Measurements from ENCODE around the gene PLCL2. TPM values are rescaled to one million over a fixed set of nuclear protein-coding genes. Genes with fewer than 3 reads are reported as not detected.
A peak's percentile ranks its signal among the peaks of the same experiment; 100 is the strongest.

The PLCL2 gene
- total RNA-seq, 1 donor from 2014 or later: 15.2 TPM

- Mint-ChIP-seq H3K9me3 (peaks cover 10% of the 10 kb centered on the region), H3K27me3 (no peaks in the 10 kb centered on the region), H3K36me3 (ENCODE audit: low read depth) (peaks cover 12% of the 10 kb centered on the region), H3K27ac (no peak overlapping the region), H3K4me1 (peaks cover 24% of the 10 kb centered on the region), H3K4me3 (no peak overlapping the region)
- intact Hi-C loops (cut with micrococcal nuclease): no loop called here
- no peak for DNase-seq
Observed at GRCh38 chr3:16923112-16923511, 38.4 kb downstream of the PLCL2 start.

- Mint-ChIP-seq H3K27ac (no peak overlapping the region), H3K4me3 (no peak overlapping the region), H3K27me3 (no peaks in the 10 kb centered on the region), H3K4me1 (peaks cover 37% of the 10 kb centered on the region), H3K36me3 (ENCODE audit: low read depth) (peaks cover 22% of the 10 kb centered on the region), H3K9me3 (peaks cover 10% of the 10 kb centered on the region)
- intact Hi-C loops (cut with micrococcal nuclease): no loop called here
- DNase-seq: no peak
Observed at GRCh38 chr3:16927485-16927884, 42.7 kb downstream of the PLCL2 start.

GRCh38 chr3:16928386-16929132 is 43.8 kb downstream of the PLCL2 start:
- intact Hi-C loops (cut with micrococcal nuclease): no loop called here
- Mint-ChIP-seq H3K9me3 (peaks cover 5% of the 10 kb centered on the region), H3K4me3 (no peak overlapping the region), H3K36me3 (ENCODE audit: low read depth) (peaks cover 18% of the 10 kb centered on the region), H3K27ac (no peak overlapping the region), H3K27me3 (no peaks in the 10 kb centered on the region), H3K4me1 (peaks cover 43% of the 10 kb centered on the region)
- no peak for DNase-seq

GRCh38 chr3:16929311-16929710 is 44.6 kb downstream of the PLCL2 start:
- intact Hi-C loops (cut with micrococcal nuclease): no loop called here

GRCh38 chr3:16932877-16933276 is 48.1 kb downstream of the PLCL2 start:
- H3K27ac Mint-ChIP-seq: no peak overlapping the region
- peaks cover 17% of the 10 kb centered on the region for H3K36me3 Mint-ChIP-seq (ENCODE audit: low read depth)
- H3K9me3 Mint-ChIP-seq: no peaks in the 10 kb centered on the region
- H3K27me3 Mint-ChIP-seq: no peaks in the 10 kb centered on the region
- no peak for DNase-seq
- intact Hi-C loops (cut with micrococcal nuclease): no loop called here
- peaks cover 55% of the 10 kb centered on the region for H3K4me1 Mint-ChIP-seq
- peak overlapping the region; percentile 74 for H3K4me3 Mint-ChIP-seq

More at GRCh38 chr3:16929311-16929710, 44.6 kb downstream of the PLCL2 start:
- Mint-ChIP-seq H3K27me3 (no peaks in the 10 kb centered on the region), H3K9me3 (no peaks in the 10 kb centered on the region), H3K4me1 (peaks cover 42% of the 10 kb centered on the region), H3K27ac (no peak overlapping the region), H3K4me3 (no peak overlapping the region), H3K36me3 (ENCODE audit: low read depth) (peaks cover 15% of the 10 kb centered on the region)
- DNase-seq: no peak

GRCh38 chr3:16935781-16936180 is 51.0 kb downstream of the PLCL2 start:
- no peaks in the 10 kb centered on the region for H3K27me3 Mint-ChIP-seq
- H3K36me3 Mint-ChIP-seq (ENCODE audit: low read depth): peaks cover 15% of the 10 kb centered on the region
- H3K9me3 Mint-ChIP-seq: no peaks in the 10 kb centered on the region
- H3K4me1 Mint-ChIP-seq: peaks cover 52% of the 10 kb centered on the region
- no peak overlapping the region for H3K4me3 Mint-ChIP-seq
- H3K27ac Mint-ChIP-seq: no peak overlapping the region
- no peak for DNase-seq
- intact Hi-C loops (cut with micrococcal nuclease): no loop called here

GRCh38 chr3:16936233-16936632 is 51.5 kb downstream of the PLCL2 start:
- intact Hi-C loops (cut with micrococcal nuclease): no loop called here
- H3K4me1 Mint-ChIP-seq: peaks cover 55% of the 10 kb centered on the region
- H3K36me3 Mint-ChIP-seq (ENCODE audit: low read depth): peaks cover 15% of the 10 kb centered on the region
- no peaks in the 10 kb centered on the region for H3K9me3 Mint-ChIP-seq
- H3K4me3 Mint-ChIP-seq: peak overlapping the region; percentile 3
- DNase-seq: peak; percentile 65
- H3K27me3 Mint-ChIP-seq: no peaks in the 10 kb centered on the region
- no peak overlapping the region for H3K27ac Mint-ChIP-seq

- Mint-ChIP-seq H3K36me3 (ENCODE audit: low read depth) (peaks cover 15% of the 10 kb centered on the region), H3K27me3 (no peaks in the 10 kb centered on the region), H3K9me3 (no peaks in the 10 kb centered on the region), H3K4me3 (no peak overlapping the region), H3K4me1 (peaks cover 55% of the 10 kb centered on the region), H3K27ac (no peak overlapping the region)
- intact Hi-C loops (cut with micrococcal nuclease): no loop called here
- DNase-seq: no peak
Observed at GRCh38 chr3:16936676-16937230, 52.0 kb downstream of the PLCL2 start.

- no peak overlapping the region for H3K27ac Mint-ChIP-seq
- H3K36me3 Mint-ChIP-seq (ENCODE audit: low read depth): peaks cover 12% of the 10 kb centered on the region
- H3K27me3 Mint-ChIP-seq: no peaks in the 10 kb centered on the region
- no peak overlapping the region for H3K4me3 Mint-ChIP-seq
- no peak for DNase-seq
- peaks cover 50% of the 10 kb centered on the region for H3K4me1 Mint-ChIP-seq
- H3K9me3 Mint-ChIP-seq: no peaks in the 10 kb centered on the region
- intact Hi-C loops (cut with micrococcal nuclease): no loop called here
Observed at GRCh38 chr3:16937326-16937845, 52.6 kb downstream of the PLCL2 start.

- Mint-ChIP-seq H3K9me3 (no peaks in the 10 kb centered on the region), H3K27ac (no peak overlapping the region), H3K27me3 (no peaks in the 10 kb centered on the region), H3K4me1 (peaks cover 30% of the 10 kb centered on the region), H3K36me3 (ENCODE audit: low read depth) (peaks cover 14% of the 10 kb centered on the region), H3K4me3 (no peak overlapping the region)
- no peak for DNase-seq
- intact Hi-C loops (cut with micrococcal nuclease): no loop called here
Observed at GRCh38 chr3:16940769-16941700, 56.3 kb downstream of the PLCL2 start.

GRCh38 chr3:16942955-16943354 is 58.2 kb downstream of the PLCL2 start:
- intact Hi-C loops (cut with micrococcal nuclease): no loop called here
- Mint-ChIP-seq H3K27ac (no peak overlapping the region), H3K27me3 (no peaks in the 10 kb centered on the region), H3K36me3 (ENCODE audit: low read depth) (peaks cover 14% of the 10 kb centered on the region), H3K9me3 (no peaks in the 10 kb centered on the region), H3K4me1 (peaks cover 24% of the 10 kb centered on the region), H3K4me3 (no peak overlapping the region)
- DNase-seq: no peak

GRCh38 chr3:16943857-16944256 is 59.1 kb downstream of the PLCL2 start:
- Mint-ChIP-seq H3K27ac (no peak overlapping the region), H3K4me3 (no peak overlapping the region), H3K27me3 (no peaks in the 10 kb centered on the region), H3K9me3 (no peaks in the 10 kb centered on the region), H3K36me3 (ENCODE audit: low read depth) (peaks cover 14% of the 10 kb centered on the region), H3K4me1 (peaks cover 24% of the 10 kb centered on the region)
- no peak for DNase-seq
- intact Hi-C loops (cut with micrococcal nuclease): no loop called here

GRCh38 chr3:16944356-16944755 is 59.6 kb downstream of the PLCL2 start:
- H3K36me3 Mint-ChIP-seq (ENCODE audit: low read depth): peaks cover 12% of the 10 kb centered on the region
- no peak overlapping the region for H3K4me3 Mint-ChIP-seq
- H3K9me3 Mint-ChIP-seq: no peaks in the 10 kb centered on the region
- peaks cover 26% of the 10 kb centered on the region for H3K4me1 Mint-ChIP-seq
- intact Hi-C loops (cut with micrococcal nuclease): no loop called here
- no peaks in the 10 kb centered on the region for H3K27me3 Mint-ChIP-seq
- no peak overlapping the region for H3K27ac Mint-ChIP-seq
- DNase-seq: no peak

GRCh38 chr3:16945330-16945729 is 60.6 kb downstream of the PLCL2 start:
- intact Hi-C loops (cut with micrococcal nuclease): no loop called here
- Mint-ChIP-seq H3K27ac (no peak overlapping the region), H3K4me1 (peaks cover 20% of the 10 kb centered on the region), H3K27me3 (no peaks in the 10 kb centered on the region), H3K4me3 (no peak overlapping the region), H3K36me3 (ENCODE audit: low read depth) (peaks cover 12% of the 10 kb centered on the region), H3K9me3 (no peaks in the 10 kb centered on the region)
- DNase-seq: no peak

All from activated CD4-positive, alpha-beta T cell treated with anti-CD3 and anti-CD28 coated beads, Interleukin-2, amount 10 ng/mL, durations not matched to agents 24 days and 14 days (primary cell).